Esophagus muscularis mucosa (tissue), 4 donors: ENCODE measurements around the gene MAVS.

Source experiments
- CTCF ChIP-seq, 3 experiments: fragments of 200-600 bp in 2 of 3; fragments of 450-650 bp in 1 of 3; sonication (generic) in 2 of 3; IDR thresholded peaks; one replicate each; pipeline ENCODE4 v1.5.1; 2017 to 2019; ENCODE audit warnings: antibody characterized with exemption in 3 of 3, mild to moderate bottlenecking in 2 of 3, moderate library complexity in 1 of 3
- EP300 ChIP-seq: sonication (generic); formaldehyde crosslinking; IDR thresholded peaks from one replicate; pipeline ENCODE4 v1.6.1; 2017; ENCODE audit warnings: antibody characterized with exemption
- POLR2A ChIP-seq: fragments of 450-650 bp; IDR thresholded peaks from one replicate; pipeline ENCODE4 v1.6.1; 2017; ENCODE audit warnings: antibody characterized with exemption, moderate library complexity, mild to moderate bottlenecking, low read depth
- POLR2AphosphoS5 ChIP-seq, 2 donors: sonication (generic); formaldehyde crosslinking; IDR thresholded peaks; one replicate each; pipeline ENCODE4 v1.6.1; 2017; ENCODE audit warnings: antibody characterized with exemption in 2 of 2

- TF ChIP-seq POLR2AphosphoS5 (IDR thresholded peaks at IDR 0.05) (no peak), CTCF (IDR thresholded peaks at IDR 0.05) (no peak), POLR2A (no peak), EP300 (no peak)
Observed at GRCh38 chr20:3854462-3854871, 7.8 kb downstream of the MAVS start.
